ENCODE data around the gene LRP1-AS. TPM values are rescaled to one million over a fixed set of nuclear protein-coding genes. Genes with fewer than 3 reads are reported as not detected.
A peak's percentile ranks its signal among the peaks of the same experiment; 100 is the strongest.

LRP1-AS gene
- total RNA-seq, 2 donors from 2014 or later, result not detected

DNA sequence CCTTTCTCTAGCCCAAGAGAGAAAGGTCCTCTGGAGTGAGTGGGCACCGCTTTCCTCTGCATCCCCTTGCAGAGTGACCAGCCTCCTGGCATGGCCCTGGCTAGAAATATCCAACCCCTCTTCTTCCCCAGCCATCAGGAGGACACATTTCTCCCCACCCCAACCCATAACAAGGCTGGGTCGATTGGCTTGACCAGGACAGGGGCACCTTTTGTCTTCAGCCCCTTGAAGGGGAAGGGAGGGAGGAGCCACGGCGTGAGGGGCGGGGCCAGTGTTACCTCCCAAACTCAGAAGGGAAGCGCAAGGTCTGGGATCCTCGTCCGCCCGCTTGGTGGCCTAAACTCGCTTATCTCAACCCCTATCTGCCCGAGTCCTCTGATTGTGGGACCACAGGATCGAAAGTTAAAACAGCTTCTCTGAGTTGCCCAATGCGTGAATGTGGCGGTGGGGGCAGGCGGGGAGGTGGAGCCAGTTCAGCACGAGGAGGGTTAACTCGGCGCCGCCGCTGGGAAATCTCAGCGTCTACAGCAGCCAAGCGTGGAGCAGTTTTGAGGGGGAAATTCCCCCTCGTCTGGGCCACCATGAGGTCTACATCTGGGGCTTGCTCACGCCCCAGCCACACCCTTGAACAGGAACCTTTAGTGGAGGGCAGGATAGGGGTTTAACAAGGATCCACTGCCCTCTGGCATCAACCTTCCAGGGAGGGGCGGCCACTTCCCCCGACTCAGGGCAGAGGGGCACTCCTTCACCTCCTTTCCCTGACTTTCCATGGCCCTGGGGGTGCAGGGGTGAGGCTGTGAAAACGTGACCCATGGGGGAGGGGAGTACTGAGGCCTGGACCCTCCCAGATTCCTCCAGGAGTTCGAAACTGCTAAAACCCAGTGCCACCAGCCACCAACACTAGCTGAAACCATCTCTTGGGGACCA is 37.1 kb downstream of the LRP1-AS start:
- H3K9me3 ChIP-seq (ENCODE audit: control insufficient read depth, low read length, poor library complexity, severe bottlenecking), result no peaks in the 10 kb centered on the region
- Mint-ChIP-seq H3K4me1 (peaks cover 38% of the 10 kb centered on the region), H3K27ac (peak overlapping the region; percentile 99), H3K27me3 (no peaks in the 10 kb centered on the region), H3K4me3 (peak overlapping the region; percentile 100), H3K36me3 (ENCODE audit: low read depth) (peaks cover 8% of the 10 kb centered on the region)
- peak; percentile 63 for ATAC-seq
- DNase-seq, result peak; percentile 66 to 74 (median 71)

DNA sequence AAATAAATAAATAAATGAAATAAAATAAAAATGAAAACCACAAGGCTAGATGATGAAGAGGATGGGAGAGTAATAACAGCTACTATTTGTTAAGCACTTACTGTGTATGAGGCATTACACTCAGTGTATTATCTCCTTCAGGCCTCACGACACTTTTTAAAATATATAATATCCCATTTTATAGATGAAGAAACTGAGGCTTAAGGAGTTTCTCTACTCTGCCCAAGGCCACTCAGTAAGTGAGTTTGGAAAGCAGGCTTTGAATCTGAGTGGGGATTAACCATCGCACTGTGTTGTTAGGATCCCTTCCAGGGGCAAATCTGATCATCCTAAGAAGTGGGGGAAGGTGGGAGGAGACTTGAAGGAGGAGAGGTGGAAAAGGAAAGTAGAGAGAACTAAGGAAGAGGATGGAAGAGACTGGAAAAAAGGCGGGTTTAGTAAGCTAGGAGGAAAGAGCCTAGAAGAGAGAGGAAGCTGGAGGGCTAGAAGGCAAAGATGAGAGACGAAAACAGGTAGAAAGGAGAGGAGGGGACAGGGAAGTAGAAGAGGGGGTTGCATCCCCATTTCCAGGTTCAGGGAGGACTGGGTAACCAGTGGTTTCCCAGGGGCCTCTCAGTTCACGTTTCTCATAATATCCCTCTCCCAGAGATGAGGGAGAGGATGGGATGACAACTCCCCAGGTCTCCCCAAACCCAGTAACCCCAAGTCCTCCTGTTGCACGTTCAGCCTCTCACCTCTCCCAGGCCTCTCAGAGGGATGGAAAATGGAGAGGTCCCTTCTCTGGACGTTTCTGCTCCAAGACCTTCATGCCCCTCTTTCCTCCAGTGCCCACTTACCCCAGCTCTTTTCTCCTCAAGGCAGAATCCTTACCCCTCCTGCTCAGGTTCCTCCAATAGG is 38.0 kb downstream of the LRP1-AS start:
- H3K27me3 Mint-ChIP-seq, result no peaks in the 10 kb centered on the region
- peaks cover 8% of the 10 kb centered on the region for H3K36me3 Mint-ChIP-seq (ENCODE audit: low read depth)
- no peaks in the 10 kb centered on the region for H3K9me3 ChIP-seq (ENCODE audit: control insufficient read depth, low read length, poor library complexity, severe bottlenecking)
- no peak for DNase-seq
- peak overlapping the region; percentile 99 for H3K27ac Mint-ChIP-seq
- H3K4me1 Mint-ChIP-seq, result peaks cover 38% of the 10 kb centered on the region
- H3K4me3 Mint-ChIP-seq, result peak overlapping the region; percentile 100
- ATAC-seq, result no peak

DNA sequence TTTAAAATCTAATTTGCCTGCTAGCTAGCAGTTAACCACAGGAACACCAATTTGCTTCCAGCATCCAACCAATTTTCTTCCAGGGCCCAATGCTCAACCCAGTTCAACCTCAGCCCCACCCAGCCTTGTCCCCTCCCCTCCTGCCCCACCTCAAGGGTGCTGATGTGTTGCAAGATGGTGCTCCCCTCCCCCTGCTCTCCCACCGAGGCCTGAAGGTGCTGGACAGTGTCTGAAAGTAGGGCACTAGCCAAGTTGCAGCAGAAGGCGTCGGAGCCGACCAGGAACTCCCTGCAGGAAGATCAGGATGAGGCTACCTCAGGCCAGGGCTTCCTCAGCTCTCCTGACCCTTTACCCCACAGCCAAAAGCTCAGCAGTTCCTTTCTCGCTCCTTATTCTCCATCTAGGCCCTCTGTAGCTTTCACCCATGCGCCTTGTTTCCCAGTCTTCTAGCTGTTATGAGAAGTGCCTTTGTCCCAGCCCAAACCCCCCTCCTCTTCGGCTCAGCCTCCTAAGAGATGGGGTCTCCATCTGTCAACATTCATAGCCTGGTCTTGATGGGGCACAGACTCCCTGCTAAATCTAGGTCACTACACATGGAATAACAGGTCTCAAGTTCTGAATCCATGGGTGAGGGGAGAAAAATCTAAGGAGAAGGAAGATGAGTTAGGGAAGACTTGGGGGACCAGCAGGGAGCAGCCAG is 39.8 kb downstream of the LRP1-AS start:
- Mint-ChIP-seq H3K27ac (peak overlapping the region; percentile 99), H3K27me3 (no peaks in the 10 kb centered on the region), H3K36me3 (ENCODE audit: low read depth) (peaks cover 11% of the 10 kb centered on the region), H3K4me1 (peaks cover 34% of the 10 kb centered on the region), H3K4me3 (no peak overlapping the region)
- no peaks in the 10 kb centered on the region for H3K9me3 ChIP-seq (ENCODE audit: control insufficient read depth, low read length, poor library complexity, severe bottlenecking)
- ATAC-seq (no peak), DNase-seq (no peak)

DNA sequence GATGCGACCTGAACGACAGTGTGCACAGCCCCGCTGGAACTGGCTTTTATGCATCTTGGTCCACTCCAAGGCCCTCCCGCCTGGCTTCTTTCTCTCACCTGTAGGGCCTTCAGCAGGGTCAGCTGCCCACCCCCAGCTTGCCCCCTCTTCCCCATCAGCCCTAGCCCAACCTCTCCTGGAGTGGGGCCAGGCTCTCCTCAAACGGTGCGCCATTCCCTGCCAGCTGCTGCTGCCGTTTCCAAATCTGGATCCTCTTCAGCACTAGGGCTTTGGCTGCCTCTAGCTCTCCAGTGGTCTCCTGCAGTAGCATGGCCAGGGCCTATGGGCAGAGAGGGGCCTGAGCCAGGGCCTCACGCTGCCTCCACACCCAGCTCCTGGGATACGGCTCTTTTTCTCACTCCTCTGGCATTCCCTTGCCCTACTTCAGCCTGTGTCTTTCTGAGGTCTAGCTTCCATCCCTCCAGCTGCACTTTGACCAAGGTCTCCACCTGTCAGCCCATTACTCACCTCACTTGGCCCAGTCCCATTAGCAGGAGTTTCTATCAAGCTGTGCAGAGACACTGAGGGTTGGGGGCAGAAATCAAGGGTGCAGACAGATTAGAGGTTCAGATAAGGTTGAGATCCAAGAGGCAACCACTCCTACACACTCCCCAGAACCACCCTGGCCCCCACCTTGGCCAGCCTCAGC is 41.3 kb downstream of the LRP1-AS start:
- no peak for ATAC-seq
- no peak overlapping the region for H3K4me3 Mint-ChIP-seq
- H3K9me3 ChIP-seq (ENCODE audit: control insufficient read depth, low read length, poor library complexity, severe bottlenecking), result no peaks in the 10 kb centered on the region
- H3K27ac Mint-ChIP-seq, result peak overlapping the region; percentile 99
- peaks cover 26% of the 10 kb centered on the region for H3K4me1 Mint-ChIP-seq
- DNase-seq, result no peak
- no peaks in the 10 kb centered on the region for H3K27me3 Mint-ChIP-seq
- peaks cover 9% of the 10 kb centered on the region for H3K36me3 Mint-ChIP-seq (ENCODE audit: low read depth)

DNA sequence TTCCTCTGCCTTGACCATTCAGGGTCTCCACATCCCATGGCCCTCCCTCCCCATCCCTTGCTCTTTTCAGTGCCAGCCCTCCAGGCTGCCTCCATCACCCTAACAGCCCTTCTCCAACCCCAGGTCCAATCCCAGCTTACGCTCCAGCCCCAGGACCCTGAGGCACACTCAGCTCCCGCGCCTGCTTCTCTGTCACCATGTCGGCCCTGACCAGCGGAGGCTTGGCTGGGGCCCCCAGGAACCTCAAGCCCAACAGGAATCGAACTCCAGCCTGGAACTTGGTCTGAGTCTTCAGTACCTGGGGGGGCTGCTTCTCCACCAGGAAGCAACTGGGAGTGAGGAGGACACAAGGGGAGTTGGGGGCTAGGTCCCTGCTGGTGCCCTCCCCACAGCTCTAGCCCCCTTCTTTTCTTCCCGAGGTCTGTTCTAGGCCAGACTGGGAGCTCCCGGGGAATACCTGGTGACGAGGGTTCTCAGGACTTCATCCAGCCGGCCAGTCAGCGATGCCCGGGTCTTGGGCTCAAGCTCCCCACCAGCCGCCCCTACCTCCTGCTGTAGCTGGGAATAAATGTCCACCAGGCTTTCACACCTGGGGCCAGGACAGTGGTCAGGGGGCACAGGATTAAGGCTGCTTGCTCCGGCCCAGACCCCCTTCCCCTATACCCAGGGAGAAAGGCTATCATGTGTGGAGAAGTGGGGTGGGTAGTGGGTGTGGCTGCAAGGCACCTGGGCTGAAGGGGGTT is 42.2 kb downstream of the LRP1-AS start:
- H3K9me3 ChIP-seq (ENCODE audit: control insufficient read depth, low read length, poor library complexity, severe bottlenecking), result no peaks in the 10 kb centered on the region
- DNase-seq (no peak), ATAC-seq (no peak)
- Mint-ChIP-seq H3K27me3 (no peaks in the 10 kb centered on the region), H3K4me3 (no peak overlapping the region), H3K27ac (peak overlapping the region; percentile 75), H3K4me1 (peaks cover 27% of the 10 kb centered on the region), H3K36me3 (ENCODE audit: low read depth) (peaks cover 7% of the 10 kb centered on the region)

DNA sequence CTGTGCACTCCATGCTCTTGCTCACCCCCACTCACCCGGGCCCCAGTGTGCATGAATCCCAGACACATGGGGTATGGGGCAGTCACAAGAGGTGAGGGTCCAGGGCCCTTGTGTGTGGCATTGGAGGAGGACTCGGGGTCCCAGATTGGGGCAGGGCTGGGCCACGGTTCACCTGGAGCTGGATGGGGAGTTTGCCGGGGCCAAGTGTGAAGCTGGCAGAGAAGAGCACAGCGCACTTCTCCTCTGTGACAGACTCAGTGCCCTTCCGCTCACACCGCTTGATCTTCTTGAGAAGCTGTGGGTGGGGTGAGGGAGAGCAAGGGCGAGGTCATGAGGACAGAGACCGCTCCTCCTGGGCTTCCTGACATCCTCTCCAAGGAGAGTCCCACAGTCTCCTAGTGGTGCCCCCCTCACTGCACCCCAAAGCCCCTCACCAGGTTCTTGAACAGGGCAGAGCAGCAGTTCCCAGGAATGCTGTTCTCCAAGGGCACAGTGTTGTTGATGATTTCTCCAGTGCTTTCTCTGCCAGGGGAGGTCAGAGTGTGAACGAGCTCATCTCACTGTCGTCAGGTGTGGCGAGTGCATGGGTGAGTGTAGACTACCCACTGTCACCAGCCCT is 43.0 kb downstream of the LRP1-AS start:
- Mint-ChIP-seq H3K27ac (peak overlapping the region; percentile 75), H3K4me1 (peaks cover 22% of the 10 kb centered on the region), H3K4me3 (no peak overlapping the region), H3K36me3 (ENCODE audit: low read depth) (peaks cover 7% of the 10 kb centered on the region), H3K27me3 (no peaks in the 10 kb centered on the region)
- no peak for ATAC-seq
- H3K9me3 ChIP-seq (ENCODE audit: control insufficient read depth, low read length, poor library complexity, severe bottlenecking), result no peaks in the 10 kb centered on the region
- DNase-seq, result no peak

DNA sequence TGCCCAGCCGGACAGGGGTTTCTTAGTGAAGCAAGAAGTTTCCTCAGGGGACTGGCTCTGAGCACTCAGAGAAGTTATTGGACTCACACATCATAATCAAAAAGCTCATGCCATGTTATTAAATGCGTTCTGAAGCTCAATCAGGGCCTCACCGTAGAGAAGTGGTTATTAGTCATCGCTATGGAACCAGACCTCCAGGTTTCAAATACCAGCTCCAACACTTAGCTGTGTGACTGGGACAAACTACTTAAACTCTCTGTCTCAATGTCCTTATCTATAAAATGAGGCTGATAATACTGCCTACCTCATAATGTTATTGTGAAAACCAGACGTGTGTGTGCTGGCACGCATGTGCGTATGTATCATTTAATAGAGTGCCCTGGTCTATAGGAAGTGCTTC is 43.6 kb downstream of the LRP1-AS start:
- DNase-seq (no peak), ATAC-seq (no peak)
- H3K9me3 ChIP-seq (ENCODE audit: control insufficient read depth, low read length, poor library complexity, severe bottlenecking), result no peaks in the 10 kb centered on the region
- Mint-ChIP-seq H3K27ac (peak overlapping the region; percentile 75), H3K4me3 (no peak overlapping the region), H3K36me3 (ENCODE audit: low read depth) (peaks cover 8% of the 10 kb centered on the region), H3K4me1 (peaks cover 22% of the 10 kb centered on the region), H3K27me3 (no peaks in the 10 kb centered on the region)

DNA sequence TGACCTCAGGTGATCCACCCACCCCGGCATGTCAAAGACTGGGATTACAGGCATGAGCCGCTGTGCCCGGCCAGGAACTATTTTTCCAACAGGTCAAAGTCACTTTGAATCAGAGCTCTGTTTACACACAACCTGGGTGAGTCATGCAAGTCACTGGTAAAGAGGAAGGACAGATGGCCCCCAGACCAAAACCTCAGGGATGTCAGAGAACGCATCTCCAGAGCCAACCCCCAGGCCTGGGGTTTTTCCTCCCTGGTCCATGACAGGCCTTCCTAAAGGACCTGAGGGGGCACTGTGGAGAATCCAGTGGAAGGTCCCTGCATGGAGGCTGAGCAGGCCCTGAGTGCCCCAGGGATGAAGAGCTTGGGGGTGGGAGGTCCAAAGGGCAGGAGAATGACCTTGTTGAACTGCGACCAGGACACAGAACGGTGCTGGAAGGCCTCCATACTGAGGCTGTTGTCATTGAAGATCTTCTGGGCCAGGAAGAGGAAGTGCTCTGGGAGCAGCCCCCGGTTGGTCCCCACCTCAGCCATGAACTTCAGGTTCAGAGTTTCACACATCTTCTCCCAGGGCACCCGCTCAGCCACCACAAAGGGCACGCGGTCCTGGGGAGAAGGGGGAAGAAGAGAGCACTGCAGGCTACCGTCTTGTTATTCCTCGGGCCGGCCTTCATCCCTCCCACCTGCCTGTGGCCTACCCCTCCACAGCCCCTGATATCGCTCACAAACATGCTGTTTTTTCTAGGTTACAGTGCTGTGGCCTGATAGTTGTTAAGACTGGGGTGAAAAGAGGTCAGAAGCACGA is 45.3 kb downstream of the LRP1-AS start:
- ATAC-seq, result peak; percentile 16
- peaks cover 17% of the 10 kb centered on the region for H3K4me1 Mint-ChIP-seq
- H3K4me3 Mint-ChIP-seq, result no peak overlapping the region

DNA sequence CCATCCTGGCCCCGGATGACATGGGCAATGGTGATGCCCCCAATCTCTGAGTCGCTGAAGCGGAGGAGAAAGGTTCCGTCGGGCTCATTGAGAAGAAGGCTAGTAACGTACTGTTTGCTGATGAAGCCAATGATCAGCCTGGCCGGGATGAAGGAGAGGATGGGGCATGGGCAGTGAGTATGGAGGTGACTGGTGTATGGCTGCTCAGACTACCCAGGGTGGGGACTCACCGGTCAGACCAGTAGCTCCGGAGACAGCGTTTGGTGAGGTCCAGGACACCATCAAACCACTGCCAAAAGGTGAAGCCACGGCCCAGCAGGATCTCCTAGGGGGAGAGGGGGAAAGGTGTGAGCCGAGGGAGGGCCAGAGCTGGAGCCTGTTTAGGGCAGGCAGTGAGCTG is 47.7 kb downstream of the LRP1-AS start:
- DNase-seq (no peak), ATAC-seq (no peak)
- no peaks in the 10 kb centered on the region for H3K9me3 ChIP-seq (ENCODE audit: control insufficient read depth, low read length, poor library complexity, severe bottlenecking)
- Mint-ChIP-seq H3K4me3 (no peak overlapping the region), H3K36me3 (ENCODE audit: low read depth) (peaks cover 6% of the 10 kb centered on the region), H3K4me1 (peaks cover 19% of the 10 kb centered on the region), H3K27me3 (no peaks in the 10 kb centered on the region), H3K27ac (peak overlapping the region; percentile 82)

More for the DNA sequence above, 45.3 kb downstream of the LRP1-AS start:
- H3K27me3 Mint-ChIP-seq, result no peaks in the 10 kb centered on the region
- H3K27ac Mint-ChIP-seq, result peak overlapping the region; percentile 82
- peaks cover 8% of the 10 kb centered on the region for H3K36me3 Mint-ChIP-seq (ENCODE audit: low read depth)
- no peaks in the 10 kb centered on the region for H3K9me3 ChIP-seq (ENCODE audit: control insufficient read depth, low read length, poor library complexity, severe bottlenecking)
- DNase-seq, result no peak

DNA sequence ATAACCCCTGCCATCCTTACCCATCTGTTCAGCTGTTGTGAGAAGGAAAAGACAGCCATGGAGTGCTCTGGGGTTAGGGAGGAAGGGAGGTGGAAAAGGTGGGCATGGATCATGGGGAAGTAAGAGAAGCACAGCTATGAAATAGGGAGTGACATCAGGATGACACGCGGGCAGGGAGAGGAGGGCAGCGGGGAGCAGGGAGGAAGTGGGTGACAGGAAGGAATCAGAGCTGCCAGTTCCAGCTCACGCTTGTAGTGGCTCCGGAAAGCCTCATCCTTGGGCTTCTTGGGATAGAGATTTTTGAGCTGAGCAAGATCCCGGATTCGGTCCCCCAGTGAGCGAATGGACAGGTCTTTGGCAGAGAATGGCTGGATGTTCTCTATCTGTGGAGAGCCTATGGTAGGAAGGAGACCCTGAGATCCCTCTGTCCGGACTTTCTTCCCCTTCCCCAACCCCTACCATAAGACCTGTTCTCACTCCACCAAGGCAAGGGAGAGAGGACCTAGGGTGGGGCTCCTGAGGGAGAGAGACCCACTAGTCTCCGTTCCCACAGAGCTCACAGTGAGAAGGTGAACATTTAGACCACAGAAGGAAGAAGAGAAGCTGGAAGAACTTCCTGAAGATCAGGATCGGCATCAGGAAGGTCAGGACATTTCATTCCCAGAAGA is 48.2 kb downstream of the LRP1-AS start:
- ATAC-seq (no peak), DNase-seq (no peak)
- peaks cover 5% of the 10 kb centered on the region for H3K36me3 Mint-ChIP-seq (ENCODE audit: low read depth)
- H3K27me3 Mint-ChIP-seq, result no peaks in the 10 kb centered on the region
- H3K4me1 Mint-ChIP-seq, result peaks cover 21% of the 10 kb centered on the region
- H3K27ac Mint-ChIP-seq, result peak overlapping the region; percentile 82
- H3K9me3 ChIP-seq (ENCODE audit: control insufficient read depth, low read length, poor library complexity, severe bottlenecking), result no peaks in the 10 kb centered on the region
- no peak overlapping the region for H3K4me3 Mint-ChIP-seq

DNA sequence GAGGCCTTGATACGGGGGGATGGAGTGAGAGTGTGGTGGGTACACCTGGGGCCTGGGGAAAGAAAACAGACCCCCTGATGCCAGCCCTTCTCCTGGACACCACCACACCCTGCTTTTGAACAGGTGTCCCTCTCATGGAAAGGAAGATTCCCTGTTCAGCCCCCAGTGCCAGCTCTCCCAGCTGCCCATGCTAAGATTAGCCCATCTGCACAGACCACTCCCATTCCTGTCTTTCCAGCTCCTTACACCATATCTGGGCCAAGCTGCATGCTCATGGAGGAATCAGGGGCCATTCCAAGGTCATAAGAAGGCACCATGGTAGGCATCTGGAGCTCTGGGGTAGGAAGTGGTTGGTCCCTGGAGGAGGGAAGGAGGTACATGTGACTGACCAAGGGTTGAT is 48.9 kb downstream of the LRP1-AS start:
- DNase-seq (no peak), ATAC-seq (no peak)
- peak overlapping the region; percentile 45 for H3K4me3 Mint-ChIP-seq
- H3K27me3 Mint-ChIP-seq, result no peaks in the 10 kb centered on the region
- H3K36me3 Mint-ChIP-seq (ENCODE audit: low read depth), result peaks cover 3% of the 10 kb centered on the region
- no peaks in the 10 kb centered on the region for H3K9me3 ChIP-seq (ENCODE audit: control insufficient read depth, low read length, poor library complexity, severe bottlenecking)
- H3K4me1 Mint-ChIP-seq, result peaks cover 24% of the 10 kb centered on the region
- H3K27ac Mint-ChIP-seq, result no peak overlapping the region

Data from T-helper 17 cell (primary cell).